Upper lobe of left lung (tissue), 6 donors: Measurements from ENCODE around the gene SIM1. TPM values are rescaled to one million over a fixed set of nuclear protein-coding genes. Genes with fewer than 3 reads are reported as not detected.

Source experiments
- ATAC-seq, 2 donors: fragments of 200-7000 bp; cut with Tn5 transposase; one replicate each; pipeline ENCODE4 v1.9.1; 2022; ENCODE audit warnings: mild to moderate bottlenecking in 2 of 2, moderate library complexity in 2 of 2; ENCODE audit not compliant: low FRiP score in 2 of 2
- DNase-seq, 2 donors: peaks; one replicate each; pipeline ENCODE4 v3.0.0-alpha.2; 2019 to 2020
- H3K27ac ChIP-seq, 4 donors: fragments of 200-600 bp; sonication (generic); one replicate each; pipeline ENCODE4 v1.5.1; 2016 to 2019
- H3K27me3 ChIP-seq, 4 donors: fragments of 200-600 bp; sonication (generic); one replicate each; pipeline ENCODE4 v1.5.1; 2017 to 2019
- H3K36me3 ChIP-seq, 4 donors: fragments of 200-600 bp; sonication (generic); one replicate each; pipeline ENCODE4 v1.5.1; 2016 to 2019
- H3K4me1 ChIP-seq, 4 donors: fragments of 200-600 bp; sonication (generic); one replicate each; pipeline ENCODE4 v1.5.1; 2018 to 2019
- H3K4me3 ChIP-seq, 4 donors: fragments of 200-600 bp; sonication (generic); one replicate each; pipeline ENCODE4 v1.5.1; 2017 to 2019; ENCODE audit warnings: mild to moderate bottlenecking in 2 of 4, moderate library complexity in 1 of 4
- H3K9me3 ChIP-seq, 4 donors: fragments of 200-600 bp; sonication (generic); one replicate each; pipeline ENCODE4 v1.5.1; 2018 to 2019
- CTCF ChIP-seq, 6 experiments: fragments of 450-650 bp in 4 of 6; fragments of 200-600 bp in 2 of 6; sonication (generic) in 2 of 6; IDR thresholded peaks; one replicate each; pipeline ENCODE4 v1.5.1; 2016 to 2019; ENCODE audit warnings: antibody characterized with exemption in 6 of 6
- EP300 ChIP-seq, 4 donors: sonication (generic); formaldehyde crosslinking; IDR thresholded peaks; one replicate each; pipeline ENCODE4 v1.5.1; 2017; ENCODE audit warnings: antibody characterized with exemption in 4 of 4, control low read depth in 2 of 4
- POLR2A ChIP-seq, 4 donors: fragments of 450-650 bp; IDR thresholded peaks; one replicate each; pipeline ENCODE4 v1.5.1; 2016 to 2017; ENCODE audit warnings: antibody characterized with exemption in 4 of 4, mild to moderate bottlenecking in 2 of 4
- POLR2AphosphoS5 ChIP-seq, 2 donors: sonication (generic); formaldehyde crosslinking; IDR thresholded peaks; one replicate each; pipeline ENCODE4 v1.5.1; 2017; ENCODE audit warnings: antibody characterized with exemption in 2 of 2
- WGBS, 2 donors: methylation state at CpG; one replicate each; pipeline ENCODE4 v1.1.5; 2017 to 2018; 5-methylcytosine and 5-hydroxymethylcytosine counted together
- total RNA-seq, 6 donors: library from RNA; depleted of rRNA in 4 of 6; stranded (reverse); fragments of >200 nt in 4 of 6; gene quantifications; one replicate each; pipeline versions ENCODE4 v1.1.0 to v1.2.1, GENCODE V29; 2016 to 2021
- donor health status: DM: no; HTN: no; CAD: no; lungs with moderate emphysema.
- donor health status: DM: no; HTN: yes; CAD: no; lungs with severe emphysema.

SIM1 gene
- total RNA-seq, 6 donors from 2014 or later, result not detected

GRCh38 chr6:100404051-100404450 is 60.7 kb downstream of the SIM1 start:
- Histone ChIP-seq H3K27ac (no peak overlapping the region), H3K4me1 (no peaks in the 10 kb centered on the region), H3K27me3 (no peaks in the 10 kb centered on the region), H3K9me3 (no peaks in the 10 kb centered on the region), H3K4me3 (no peak overlapping the region), H3K36me3 (no peaks in the 10 kb centered on the region)
- no peak for DNase-seq
- TF ChIP-seq POLR2A (IDR thresholded peaks at IDR 0.05) (no peak), POLR2AphosphoS5 (IDR thresholded peaks at IDR 0.05) (no peak), CTCF (IDR thresholded peaks at IDR 0.05) (no peak), EP300 (IDR thresholded peaks at IDR 0.05) (no peak)
- 60 to 61% methylated on average over 3 of the region's 3 CpGs for WGBS, 2 donors
- ATAC-seq, result no peak

- H3K27me3 ChIP-seq, result no peaks in the 10 kb centered on the region
- peak in 1 of 2 donors; percentile 61 for DNase-seq
- H3K4me3 ChIP-seq, result no peak overlapping the region
- H3K36me3 ChIP-seq, result no peaks in the 10 kb centered on the region
- TF ChIP-seq POLR2AphosphoS5 (IDR thresholded peaks at IDR 0.05), result no peak
- TF ChIP-seq CTCF (IDR thresholded peaks at IDR 0.05), result no peak
- no peak for TF ChIP-seq EP300 (IDR thresholded peaks at IDR 0.05)
- no peak for TF ChIP-seq POLR2A (IDR thresholded peaks at IDR 0.05)
- 91 to 96% methylated on average over 18 to 23 of the region's 23 CpGs for WGBS, 2 donors
- no peak overlapping the region for H3K27ac ChIP-seq
- no peak for ATAC-seq
- H3K9me3 ChIP-seq, result no peaks in the 10 kb centered on the region
- no peaks in the 10 kb centered on the region for H3K4me1 ChIP-seq
Observed at GRCh38 chr6:100393493-100393892, 71.2 kb downstream of the SIM1 start.

- H3K27me3 ChIP-seq, result no peaks in the 10 kb centered on the region
- no peaks in the 10 kb centered on the region for H3K9me3 ChIP-seq
- DNase-seq, result no peak
- no peak for ATAC-seq
- 84 to 92% methylated on average over 2 of the region's 2 CpGs for WGBS, 2 donors
- no peak for TF ChIP-seq EP300 (IDR thresholded peaks at IDR 0.05)
- TF ChIP-seq POLR2A (IDR thresholded peaks at IDR 0.05), result no peak
- no peak for TF ChIP-seq POLR2AphosphoS5 (IDR thresholded peaks at IDR 0.05)
- TF ChIP-seq CTCF (IDR thresholded peaks at IDR 0.05), result no peak
- H3K4me1 ChIP-seq, result no peaks in the 10 kb centered on the region
- H3K4me3 ChIP-seq, result no peak overlapping the region
- no peak overlapping the region for H3K27ac ChIP-seq
- no peaks in the 10 kb centered on the region for H3K36me3 ChIP-seq
Observed at GRCh38 chr6:100392423-100392822, 72.3 kb downstream of the SIM1 start.

GRCh38 chr6:100388868-100389519 is 75.7 kb downstream of the SIM1 start:
- no peaks in the 10 kb centered on the region for H3K9me3 ChIP-seq
- no peak for ATAC-seq

More at GRCh38 chr6:100388868-100389519, 75.7 kb downstream of the SIM1 start:
- H3K27me3 ChIP-seq, result no peaks in the 10 kb centered on the region
- no peak overlapping the region for H3K4me3 ChIP-seq
- no peaks in the 10 kb centered on the region for H3K36me3 ChIP-seq
- no peak overlapping the region for H3K27ac ChIP-seq
- TF ChIP-seq EP300 (IDR thresholded peaks at IDR 0.05) (no peak), POLR2AphosphoS5 (IDR thresholded peaks at IDR 0.05) (no peak), POLR2A (IDR thresholded peaks at IDR 0.05) (no peak), CTCF (IDR thresholded peaks at IDR 0.05) (no peak)
- DNase-seq, result no peak
- H3K4me1 ChIP-seq, result no peaks in the 10 kb centered on the region
- 56 to 58% methylated on average over 3 of the region's 3 CpGs for WGBS, 2 donors
